K562 (cell line): Measurements from ENCODE around the gene CIAO2A.

ENCODE experiments used
- CTCF ChIP-seq, 3 experiments: IDR thresholded peaks in 2 of 3; conservative IDR thresholded peaks in 1 of 3; 2 replicates each; pipeline ENCODE4 v1.5.1; 2011 to 2012; ENCODE audit warnings: low read length in 3 of 3, mild to moderate bottlenecking in 3 of 3, control low read depth in 2 of 3, improper control_type of control experiment in 1 of 3, inconsistent platforms in 1 of 3, low read depth in 1 of 3, mixed read lengths in 1 of 3, moderate library complexity in 1 of 3; ENCODE audit not compliant: insufficient read depth in 2 of 3
- FOSL1 ChIP-seq: fragments of 200-800 bp; sonication (Bioruptor generic); conservative IDR thresholded peaks from 2 replicates; pipeline ENCODE4 v1.6.1; 2016; ENCODE audit warnings: missing genetic modification characterization, missing compliant biosample characterization
- FOXA1 ChIP-seq: fragments of 450-650 bp; IDR thresholded peaks from 2 replicates; pipeline ENCODE4 v1.6.1; 2016; ENCODE audit warnings: mild to moderate bottlenecking, borderline replicate concordance
- LEF1 ChIP-seq: fragments of 450-650 bp; IDR thresholded peaks from 2 replicates; pipeline ENCODE4 v1.6.1; 2016; ENCODE audit warnings: mild to moderate bottlenecking
- RCOR1 ChIP-seq, 2 experiments: IDR thresholded peaks; 2 replicates each; pipeline ENCODE4 v1.6.1; 2012; ENCODE audit warnings: low read depth in 2 of 2, low read length in 2 of 2, borderline replicate concordance in 1 of 2, improper control_type of control experiment in 1 of 2
- ZBTB40 ChIP-seq, 2 experiments: fragments of 450-650 bp in 1 of 2; sonication (generic) in 1 of 2; formaldehyde crosslinking in 1 of 2; IDR thresholded peaks; 2 replicates each; pipeline versions ENCODE4 v1.7.1 to v1.9.0; 2016 to 2022; ENCODE audit warnings: inconsistent platforms in 1 of 2, mild to moderate bottlenecking in 1 of 2, missing genetic modification reagents in 1 of 2
- ZHX1 ChIP-seq: fragments of 150-350 bp; conservative IDR thresholded peaks from 2 replicates; pipeline ENCODE4 v1.6.1; 2014; ENCODE audit warnings: low read length

GRCh38 chr15:64112904-64113303, 19.3 kb upstream of the CIAO2A start:
- TF ChIP-seq ZHX1 = no peak
- no peak for TF ChIP-seq FOXA1
- no peak for TF ChIP-seq CTCF (IDR thresholded peaks at IDR 0.05 in 2 of 3, conservative IDR thresholded peaks at IDR 0.05 in 1 of 3; ENCODE audit: insufficient read depth in 2 of 3, low read depth in 1 of 3, low read length in 3 of 3)
- no peak for TF ChIP-seq ZBTB40 (IDR thresholded peaks at IDR 0.05)
- no peak for TF ChIP-seq ZBTB40 (CRISPR knock-in tag; IDR thresholded peaks at IDR 0.05)
- no peak for TF ChIP-seq LEF1
- TF ChIP-seq FOSL1 = no peak
- TF ChIP-seq RCOR1 (IDR thresholded peaks at IDR 0.05; ENCODE audit: borderline replicate concordance in 1 of 2, low read depth in 2 of 2, low read length in 2 of 2) = no peak
